PFSK-1 (cell line): ENCODE data around the gene DNAH6.

Experiments used
- FOXP2 ChIP-seq: optimal IDR thresholded peaks from 2 replicates; pipeline ENCODE3; 2011; ENCODE audit warnings: borderline replicate concordance, control low read depth, inconsistent platforms; ENCODE audit not compliant: insufficient read depth; ENCODE audit errors: extremely low read length, extremely low read depth
- POLR2AphosphoS5 ChIP-seq: IDR thresholded peaks from 2 replicates; pipeline ENCODE4 v1.6.1; 2012; ENCODE audit warnings: low read depth, mild to moderate bottlenecking, control low read depth, low read length, moderate library complexity
- REST ChIP-seq, 2 experiments: IDR thresholded peaks; 2 replicates each; pipeline versions ENCODE4 v1.6.1 to v1.8.0; 2011 to 2012; ENCODE audit warnings: low read depth in 2 of 2, low read length in 2 of 2, control low read depth in 1 of 2, inconsistent platforms in 1 of 2, mild to moderate bottlenecking in 1 of 2, moderate library complexity in 1 of 2; ENCODE audit not compliant: insufficient read depth in 1 of 2
- SIN3A ChIP-seq: IDR thresholded peaks from 2 replicates; pipeline ENCODE4 v1.6.1; 2012; ENCODE audit warnings: mild to moderate bottlenecking, low read length, moderate library complexity, borderline replicate concordance; ENCODE audit not compliant: insufficient read depth
- TAF1 ChIP-seq: IDR thresholded peaks from 2 replicates; pipeline ENCODE4 v1.6.1; 2012; ENCODE audit warnings: low read length, control low read depth, borderline replicate concordance; ENCODE audit not compliant: insufficient read depth

Gene DNAH6

DNA sequence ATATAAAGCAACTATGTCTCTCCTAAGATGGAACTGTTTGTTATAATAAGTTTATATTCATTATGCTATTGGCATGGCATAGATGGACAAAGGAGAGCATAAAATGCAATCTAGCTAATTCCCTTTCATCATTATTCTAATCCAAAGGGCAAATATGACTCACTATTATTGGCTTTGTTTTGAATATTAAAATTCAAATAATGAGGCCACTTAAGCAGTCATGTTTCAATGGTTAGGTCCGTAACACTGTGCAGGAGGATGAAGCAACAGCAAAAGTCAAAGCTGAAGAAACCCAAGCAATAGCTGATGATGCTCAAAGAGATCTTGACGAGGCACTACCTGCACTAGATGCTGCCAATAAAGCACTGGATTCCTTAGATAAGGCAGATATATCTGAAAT, 187.5 kb downstream of the DNAH6 start:
- TF ChIP-seq FOXP2, result no peak
- no peak for TF ChIP-seq TAF1
- TF ChIP-seq REST (IDR thresholded peaks at IDR 0.05; ENCODE audit: insufficient read depth in 1 of 2, low read depth in 2 of 2, low read length in 2 of 2), result no peak
- TF ChIP-seq SIN3A, result no peak
- TF ChIP-seq POLR2AphosphoS5, result no peak

DNA sequence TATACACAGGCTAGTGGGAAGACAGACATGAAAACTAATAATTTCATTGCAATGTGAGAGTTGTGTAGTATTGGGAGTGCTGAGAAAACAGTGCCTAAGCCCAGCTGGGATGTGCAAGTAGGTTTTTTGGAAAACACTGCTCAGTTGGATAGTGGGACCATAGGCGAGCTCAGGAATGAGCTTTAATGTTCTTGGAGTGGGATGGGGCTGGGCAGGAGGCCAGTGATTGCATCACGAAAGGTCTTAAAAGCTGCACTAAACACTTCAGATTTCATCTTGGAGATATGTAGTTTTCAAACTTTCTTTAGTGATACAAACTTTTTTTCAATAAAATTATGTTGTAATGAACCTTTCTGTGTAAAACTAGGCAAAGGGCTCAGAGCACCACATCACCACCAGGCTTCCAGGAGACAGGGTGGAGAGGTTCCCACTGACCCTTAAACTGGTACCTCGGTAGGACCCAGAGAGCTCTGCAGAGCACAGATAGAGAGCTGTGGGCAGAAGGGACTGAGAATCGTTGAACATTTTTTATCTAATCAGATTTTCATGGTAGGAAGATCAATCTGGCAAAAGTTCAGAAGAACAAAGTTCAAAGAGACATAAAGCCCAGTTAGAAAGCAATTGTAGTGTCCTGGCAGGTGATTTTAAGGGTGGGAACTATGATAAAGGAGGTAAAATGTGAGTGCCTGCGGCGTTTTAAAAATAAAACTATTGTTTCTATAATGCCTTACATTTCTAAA, 188.4 kb downstream of the DNAH6 start:
- TF ChIP-seq SIN3A (no peak), FOXP2 (no peak), REST (IDR thresholded peaks at IDR 0.05; ENCODE audit: insufficient read depth in 1 of 2, low read depth in 2 of 2, low read length in 2 of 2) (no peak), TAF1 (no peak), POLR2AphosphoS5 (no peak)

DNA sequence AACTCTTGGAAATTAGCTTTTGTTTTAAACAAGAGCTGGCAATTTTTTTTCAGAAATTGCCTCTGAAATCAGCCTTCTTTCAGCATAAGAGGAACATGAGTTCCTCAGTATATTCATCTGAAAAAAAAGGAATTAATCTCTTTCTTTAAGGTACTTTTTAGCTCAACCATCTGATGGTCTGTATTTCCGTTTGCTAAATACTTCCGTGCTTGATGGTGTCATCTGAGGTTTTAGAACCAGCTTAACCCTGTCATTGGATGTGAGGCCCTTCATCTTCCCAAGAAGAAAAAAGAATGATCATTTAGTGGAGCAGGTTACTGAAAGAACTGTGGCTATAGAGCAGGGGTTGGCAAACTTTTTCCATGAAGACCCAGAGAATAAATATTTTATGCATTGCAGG, 189.6 kb downstream of the DNAH6 start:
- TF ChIP-seq TAF1, result no peak

GRCh38 chr2:84708442-84708841, 192.1 kb downstream of the DNAH6 start:
- no peak for TF ChIP-seq SIN3A
- no peak for TF ChIP-seq FOXP2
- TF ChIP-seq REST (IDR thresholded peaks at IDR 0.05; ENCODE audit: insufficient read depth in 1 of 2, low read depth in 2 of 2, low read length in 2 of 2), result no peak
- no peak for TF ChIP-seq POLR2AphosphoS5
- TF ChIP-seq TAF1, result no peak

- no peak for TF ChIP-seq TAF1
- TF ChIP-seq SIN3A, result no peak
- no peak for TF ChIP-seq FOXP2
- no peak for TF ChIP-seq REST (IDR thresholded peaks at IDR 0.05; ENCODE audit: insufficient read depth in 1 of 2, low read depth in 2 of 2, low read length in 2 of 2)
- no peak for TF ChIP-seq POLR2AphosphoS5
Observed at GRCh38 chr2:84711651-84712050, 195.4 kb downstream of the DNAH6 start.

- TF ChIP-seq FOXP2 (no peak), REST (IDR thresholded peaks at IDR 0.05; ENCODE audit: insufficient read depth in 1 of 2, low read depth in 2 of 2, low read length in 2 of 2) (no peak), TAF1 (no peak), SIN3A (no peak), POLR2AphosphoS5 (no peak)
Observed at GRCh38 chr2:84713441-84713840, 197.1 kb downstream of the DNAH6 start.
